HG02840 (cell line): ENCODE data around the gene ANO6.

Experiments
- ATAC-seq: cut with Tn5 transposase; IDR thresholded peaks from one replicate; pipeline ENCODE4 v1.9.1; 2021; ENCODE audit warnings: mild to moderate bottlenecking, moderate library complexity, moderate number of reproducible peaks; ENCODE audit not compliant: unreplicated experiment, low FRiP score

The ANO6 gene

DNA sequence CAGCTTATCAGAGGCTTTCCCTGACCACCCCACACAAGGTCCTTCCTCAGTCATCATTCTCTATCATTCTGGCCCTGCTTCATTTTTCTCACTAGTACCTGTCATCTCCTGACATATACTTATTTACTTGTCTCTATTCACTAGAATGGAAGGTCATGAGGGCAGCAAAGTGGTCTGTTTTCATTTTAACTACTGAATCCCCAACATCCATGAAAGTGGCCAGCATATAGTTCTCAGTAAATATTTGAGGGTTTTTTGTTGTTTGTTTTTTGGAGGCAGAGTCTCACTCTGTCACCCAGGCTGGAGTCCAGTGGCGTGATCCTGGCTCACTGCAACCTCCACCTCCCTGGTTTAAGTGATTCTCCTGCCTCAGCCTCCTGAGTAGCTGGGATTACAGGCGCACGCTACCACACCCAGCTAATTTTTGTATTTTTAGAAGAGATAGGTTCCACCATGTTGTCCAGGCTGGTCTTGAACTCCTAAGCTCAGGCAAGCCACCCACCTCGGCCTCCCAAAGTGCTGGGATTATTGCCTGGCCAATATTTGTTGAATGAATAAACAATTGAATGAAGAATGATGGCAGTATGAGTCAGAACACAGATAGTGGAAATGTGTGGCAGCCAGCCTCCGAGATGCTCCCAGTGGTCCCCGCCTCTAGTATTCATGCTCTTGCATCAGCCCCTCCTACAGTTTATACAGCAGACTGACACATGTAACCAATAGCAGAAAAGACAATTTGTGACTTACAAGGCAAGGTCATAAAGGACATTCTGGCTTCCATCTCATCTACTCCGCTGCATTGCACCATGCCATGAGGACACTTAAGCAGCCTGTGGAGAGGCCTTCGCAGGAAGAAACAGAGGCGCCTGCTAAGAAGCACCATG, 7.0 kb upstream of the ANO6 start:
- ATAC-seq, result no peak

DNA sequence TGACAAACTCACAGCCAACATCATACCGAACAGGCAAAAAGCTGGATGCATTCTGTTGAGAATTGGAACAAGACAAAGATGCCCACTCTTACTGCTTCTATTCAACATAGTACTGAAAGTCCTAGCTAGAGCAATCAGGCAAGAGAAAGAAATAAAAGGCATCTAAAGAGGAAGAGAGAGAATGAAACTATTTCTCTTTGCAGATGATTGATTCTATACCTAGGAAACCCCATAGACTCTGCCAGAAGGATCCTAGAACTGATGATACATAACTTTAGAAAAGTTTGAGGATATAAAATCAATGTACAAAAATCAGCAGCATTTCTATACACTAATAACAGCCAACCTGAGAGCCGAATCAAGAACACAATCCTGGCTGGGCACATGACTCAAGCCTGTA, 6.1 kb upstream of the ANO6 start:
- ATAC-seq, result no peak

DNA sequence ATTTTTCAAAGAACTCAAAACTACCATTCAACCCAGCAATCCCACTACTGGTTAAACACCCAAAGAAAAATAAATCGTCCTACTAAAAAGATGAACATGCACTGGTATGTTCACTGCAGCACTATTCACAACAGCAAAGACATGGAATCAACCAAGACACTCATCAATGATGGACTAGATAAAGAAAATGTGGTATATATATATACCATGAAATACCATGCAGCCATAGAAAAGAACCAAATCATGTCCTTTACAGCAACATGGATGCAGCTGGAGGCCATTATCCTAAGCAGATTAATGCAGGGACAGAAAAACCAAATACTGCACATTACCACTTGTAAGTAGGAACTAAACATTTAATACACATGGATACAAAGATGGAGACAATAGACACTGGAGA, 3.8 kb upstream of the ANO6 start:
- no peak for ATAC-seq

DNA sequence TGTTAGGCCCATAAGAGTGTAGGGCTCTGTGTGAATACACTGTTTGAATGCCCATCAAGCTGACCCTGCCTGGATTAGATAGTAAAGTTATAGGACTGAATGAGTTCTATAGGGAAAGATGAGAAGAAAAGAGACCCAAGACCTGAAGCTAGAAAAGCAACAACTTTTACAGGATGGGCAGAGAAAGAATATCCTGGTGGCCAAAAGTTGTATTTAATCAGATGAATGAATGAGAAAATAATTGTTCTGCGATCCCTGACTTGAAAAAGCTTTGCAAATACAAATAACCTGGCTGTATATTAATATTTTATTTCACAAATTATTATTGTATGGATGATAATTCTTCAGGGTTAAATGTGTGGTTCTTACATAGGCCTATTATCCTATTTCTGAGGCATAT, 2.8 kb upstream of the ANO6 start:
- ATAC-seq, result no peak

DNA sequence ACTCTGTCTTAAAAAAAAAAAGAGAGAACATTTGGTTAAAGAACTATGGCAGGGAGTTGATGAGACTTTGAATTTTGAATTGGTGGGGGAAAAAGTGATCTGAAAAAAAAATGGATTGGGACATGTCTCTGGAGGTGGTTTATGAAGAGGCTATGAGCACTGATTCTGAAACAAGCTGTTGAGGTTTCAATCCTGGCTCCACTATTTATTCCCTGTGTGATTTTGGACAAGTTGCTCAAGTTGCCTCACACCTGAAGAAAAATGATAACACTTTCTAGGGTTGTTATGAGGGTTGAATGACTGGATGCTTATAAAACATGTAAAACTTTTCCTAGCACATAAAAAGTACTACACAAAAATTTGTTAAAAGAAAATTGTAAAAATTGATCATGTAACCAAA, 1.8 kb upstream of the ANO6 start:
- no peak for ATAC-seq

DNA sequence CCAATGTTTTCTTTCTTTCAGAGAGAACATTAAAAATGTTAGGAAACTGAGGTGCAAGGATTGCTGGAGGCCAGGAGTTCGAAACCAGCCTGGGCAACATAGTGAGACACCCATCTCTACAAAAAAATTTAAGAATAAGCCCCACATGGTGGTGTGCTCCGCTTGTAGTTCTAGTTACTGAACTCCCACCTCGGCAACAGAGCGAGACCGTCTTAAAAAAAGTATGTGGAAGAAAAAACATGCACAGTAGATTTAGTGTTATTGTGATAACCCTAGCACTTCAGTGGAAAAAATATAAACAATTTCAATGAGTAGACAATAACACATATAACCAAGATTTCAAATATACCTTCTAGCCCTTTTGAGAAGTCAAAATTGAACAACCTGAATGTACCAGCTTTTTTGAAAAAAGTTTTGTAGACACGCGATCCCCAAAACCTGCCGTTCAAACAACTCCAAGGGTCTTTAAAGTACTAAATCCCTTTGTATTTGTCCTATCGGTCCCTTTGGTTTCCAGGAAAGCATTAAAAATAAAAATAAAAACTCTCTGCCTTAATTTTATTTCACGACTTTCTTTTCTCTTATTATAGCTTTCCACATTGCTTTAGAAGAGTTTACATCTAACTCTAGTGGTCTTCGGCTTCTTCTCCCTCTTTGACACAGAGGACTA, 1.0 kb upstream of the ANO6 start:
- ATAC-seq, result no peak

DNA sequence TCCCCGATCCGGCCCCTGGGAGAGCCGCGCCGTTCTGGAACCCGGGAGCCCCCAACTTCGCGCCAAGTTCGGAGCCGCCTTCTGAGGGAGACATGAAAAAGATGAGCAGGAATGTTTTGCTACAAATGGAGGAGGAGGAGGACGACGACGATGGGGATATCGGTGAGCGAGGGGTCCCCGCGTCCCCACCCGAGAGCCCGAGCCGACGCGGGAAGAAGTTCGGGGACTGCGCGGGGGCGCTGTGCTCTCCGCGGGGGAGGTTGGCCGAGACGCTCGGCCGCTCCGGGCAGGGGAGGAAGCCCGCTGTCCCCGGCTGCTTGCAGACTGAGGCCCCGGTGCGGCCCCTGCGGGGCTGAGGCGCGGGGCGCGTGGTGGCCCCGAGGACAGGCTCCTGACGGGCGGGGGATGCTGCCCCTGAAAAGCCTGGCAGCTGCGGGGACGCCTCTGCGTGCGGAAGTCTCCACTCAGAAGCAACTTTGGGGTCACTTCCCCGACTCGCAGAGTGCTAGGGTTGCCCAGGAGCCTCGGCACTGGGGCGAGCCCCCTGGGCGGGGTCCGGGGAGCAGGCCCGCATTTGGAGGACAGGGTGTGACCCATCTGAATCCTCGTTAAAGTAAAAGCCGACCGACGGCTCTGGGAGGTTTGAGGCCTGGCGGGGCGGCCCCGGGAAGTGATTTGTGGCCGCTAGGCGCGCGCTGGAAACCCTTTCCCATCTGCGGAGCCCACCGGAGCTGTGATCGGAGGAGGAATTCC, 511 bp downstream of the ANO6 start:
- ATAC-seq, result peak; percentile 44

DNA sequence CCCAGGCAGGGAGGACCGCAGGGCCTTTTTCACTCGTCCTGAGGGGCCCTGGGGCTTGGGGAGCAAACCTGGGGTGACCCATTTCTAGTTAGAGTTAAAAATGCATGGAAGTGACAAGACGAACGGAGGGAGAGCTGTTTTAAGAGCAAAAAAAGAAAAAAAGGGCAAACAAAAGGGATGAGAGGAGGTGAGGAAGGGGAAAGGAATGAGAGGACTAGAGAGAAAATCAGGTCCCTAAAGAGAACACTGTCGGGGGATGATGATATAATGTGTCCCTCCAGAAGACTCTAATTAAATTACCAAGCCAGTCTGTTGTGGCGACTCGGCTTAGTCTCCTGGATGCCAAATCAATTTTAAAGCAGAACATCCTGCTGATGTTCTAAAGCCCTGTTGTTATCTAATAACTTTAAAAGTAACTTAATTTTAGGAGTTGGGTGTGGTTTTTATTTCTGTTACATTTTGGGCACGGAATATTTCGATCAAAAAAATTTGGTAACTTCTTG, 1.1 kb downstream of the ANO6 start:
- no peak for ATAC-seq

DNA sequence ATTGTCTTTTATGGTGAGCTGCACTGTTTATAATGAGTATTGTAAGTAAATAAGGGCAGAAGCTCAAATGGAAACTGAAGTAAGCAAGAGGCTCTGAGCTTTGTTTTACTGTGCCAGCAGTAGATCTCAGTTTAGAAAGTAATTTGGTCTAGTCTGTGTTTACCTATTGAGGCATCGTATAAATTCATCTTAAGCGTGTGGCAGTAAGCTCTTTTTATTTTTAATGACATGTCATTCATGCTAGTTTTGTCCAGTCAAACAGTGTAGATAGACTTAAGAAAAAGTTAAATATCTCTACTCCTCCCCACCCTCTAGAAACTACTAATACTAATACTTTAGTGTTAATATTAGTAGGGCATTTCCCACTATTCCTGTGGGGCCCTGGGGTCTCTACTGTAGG, 2.0 kb downstream of the ANO6 start:
- ATAC-seq, result no peak

DNA sequence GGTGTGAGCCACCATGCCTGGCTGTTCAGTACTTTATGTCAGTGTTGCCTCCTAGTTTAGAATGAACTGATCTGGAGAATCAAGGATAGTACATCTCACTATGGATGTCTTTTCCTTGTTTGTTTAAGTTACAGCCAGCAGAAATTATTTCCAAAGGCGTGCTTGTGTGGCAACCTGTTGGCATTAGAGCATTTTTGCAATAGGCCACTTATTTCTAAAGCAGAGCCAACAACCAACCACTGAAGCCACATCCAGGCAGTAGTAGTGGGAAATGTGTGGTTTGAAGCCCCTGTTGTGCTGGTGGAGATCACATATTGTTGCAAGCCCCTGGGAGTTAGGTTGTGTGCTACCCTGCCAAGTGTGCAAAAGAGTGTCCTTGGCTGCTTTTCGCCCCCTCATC, 3.7 kb downstream of the ANO6 start:
- no peak for ATAC-seq

DNA sequence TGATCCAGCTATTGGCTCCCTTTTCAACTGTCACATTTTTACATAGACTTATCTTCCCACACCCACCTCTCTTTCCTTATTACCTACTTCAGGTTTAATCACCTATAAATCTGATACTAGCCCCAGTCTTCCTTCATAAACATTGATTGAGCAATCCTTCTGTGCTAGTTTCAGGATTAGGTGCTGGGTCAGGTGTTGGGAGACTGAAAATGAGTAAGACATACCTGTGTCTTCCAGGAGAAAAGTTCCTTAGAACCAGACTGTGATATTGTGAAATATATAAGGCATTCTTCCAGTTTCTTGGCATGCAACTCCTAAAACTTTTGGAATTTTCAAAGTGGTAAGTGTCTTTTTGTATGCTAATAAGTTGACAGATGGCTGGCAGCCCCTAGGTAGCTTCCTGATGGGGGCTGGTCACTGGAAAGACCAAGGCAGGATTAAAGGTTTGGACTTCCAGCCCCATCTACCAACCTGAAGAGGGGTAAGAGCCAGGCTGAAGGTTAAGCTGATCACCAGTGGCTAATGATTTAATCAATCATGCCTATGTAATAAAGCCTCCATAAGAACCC, 4.6 kb downstream of the ANO6 start:
- no peak for ATAC-seq

DNA sequence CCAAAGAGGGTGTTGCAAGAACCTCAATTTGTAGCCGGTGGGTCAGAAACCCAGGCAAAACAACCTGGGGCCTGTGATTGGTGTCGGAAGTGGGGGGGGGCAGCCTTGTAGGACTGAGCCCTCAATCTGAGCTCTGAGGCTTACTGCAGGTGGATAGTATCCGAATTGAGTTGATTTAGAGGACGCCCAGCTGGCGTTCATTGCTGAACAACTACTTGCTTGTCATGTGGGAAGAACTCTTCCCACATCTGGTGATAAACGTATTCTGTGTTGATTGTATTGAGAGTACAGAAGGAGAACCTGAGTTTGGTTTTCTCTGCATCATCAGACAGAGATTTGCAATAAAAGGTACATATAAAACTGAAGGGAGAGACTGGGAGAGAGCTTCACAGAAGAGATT, 5.1 kb downstream of the ANO6 start:
- no peak for ATAC-seq

DNA sequence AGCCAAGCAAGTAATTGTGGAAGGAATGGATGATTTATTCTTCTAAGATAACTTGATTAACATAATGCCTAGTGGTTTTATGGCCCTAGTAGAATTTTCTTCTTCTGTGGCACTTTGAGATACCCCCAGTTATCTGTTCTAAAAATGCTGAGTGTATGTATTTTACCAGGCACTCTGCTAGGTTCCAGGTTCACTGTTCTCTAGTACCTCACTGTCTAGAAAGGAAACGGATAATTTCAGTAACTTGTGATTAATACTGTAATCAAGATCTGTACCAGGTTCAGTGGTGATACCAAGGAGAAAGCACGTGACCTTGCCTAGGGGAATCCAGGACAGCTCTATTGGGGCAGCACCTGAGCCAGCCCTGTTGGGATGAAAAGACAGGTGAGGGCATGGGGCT, 8.0 kb downstream of the ANO6 start:
- no peak for ATAC-seq

DNA sequence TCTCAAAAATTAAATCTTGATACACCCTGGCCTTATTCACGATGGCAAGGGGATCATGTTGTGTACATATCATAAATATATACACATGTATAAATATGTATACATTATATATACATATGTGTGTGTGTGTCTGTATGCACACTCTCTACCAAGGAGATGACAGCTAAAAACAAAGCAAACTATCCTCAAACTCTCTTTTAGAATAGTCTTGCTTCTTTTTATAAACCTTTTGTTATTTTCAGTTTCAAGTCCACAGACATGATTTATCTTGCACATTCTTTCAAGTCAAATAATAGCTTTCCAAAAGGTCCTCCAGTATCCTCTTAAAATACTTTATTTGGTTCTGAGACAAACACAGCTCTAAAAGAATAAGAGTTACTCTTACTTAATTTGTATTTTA, 8.4 kb downstream of the ANO6 start:
- ATAC-seq, result no peak

DNA sequence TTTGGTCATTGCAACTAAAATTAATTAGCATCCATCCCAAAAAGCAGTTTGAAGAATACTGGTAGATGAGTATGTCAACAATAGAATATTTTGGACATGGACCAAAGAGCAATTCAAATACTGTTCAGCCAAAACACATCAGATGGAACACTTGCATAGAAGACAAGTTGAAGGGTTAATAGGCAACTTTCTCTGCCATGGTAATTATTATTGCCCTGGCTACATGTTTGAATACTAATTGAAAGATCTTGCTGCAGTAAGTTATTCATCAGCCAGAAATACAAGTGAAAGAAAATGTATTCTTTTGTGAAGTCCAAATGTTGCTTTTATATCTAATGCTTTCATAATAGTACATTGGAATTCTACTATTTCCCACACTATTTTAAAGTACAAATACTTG, 10.1 kb downstream of the ANO6 start:
- no peak for ATAC-seq

DNA sequence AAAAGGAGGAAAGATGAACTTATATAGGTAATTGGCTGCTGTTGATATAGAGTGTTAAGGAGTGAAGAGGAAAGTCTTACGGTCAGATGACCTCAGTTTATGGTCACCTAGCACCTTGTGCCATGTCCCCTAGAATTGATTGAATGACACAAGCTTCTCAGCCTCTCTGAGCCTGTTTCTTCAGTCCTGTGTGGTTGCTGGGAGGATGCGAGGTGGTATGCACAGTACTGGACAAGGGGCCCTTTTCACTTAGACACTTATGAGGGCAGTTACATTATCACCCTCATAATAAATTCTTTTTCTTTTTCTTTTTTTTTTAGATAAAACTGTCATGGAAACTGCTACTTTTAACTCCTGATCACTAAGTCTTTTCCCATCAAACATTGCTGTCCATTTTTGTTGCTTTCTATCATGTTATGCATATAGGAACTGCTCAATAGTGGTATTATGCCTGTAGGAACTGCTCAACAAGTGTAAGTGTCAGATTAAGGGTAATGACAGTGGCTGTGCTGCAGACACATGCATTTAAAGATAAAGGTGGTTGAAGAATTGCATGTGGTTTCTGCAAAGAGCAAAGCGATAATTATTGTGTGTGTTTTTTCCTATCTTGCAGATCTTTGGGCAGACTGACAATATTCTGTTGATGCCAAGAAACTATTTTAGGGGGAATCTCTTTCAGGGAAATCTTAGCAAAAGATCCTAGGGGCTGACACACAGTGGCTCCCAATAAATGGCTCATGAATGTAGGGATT, 11.6 kb downstream of the ANO6 start:
- no peak for ATAC-seq

DNA sequence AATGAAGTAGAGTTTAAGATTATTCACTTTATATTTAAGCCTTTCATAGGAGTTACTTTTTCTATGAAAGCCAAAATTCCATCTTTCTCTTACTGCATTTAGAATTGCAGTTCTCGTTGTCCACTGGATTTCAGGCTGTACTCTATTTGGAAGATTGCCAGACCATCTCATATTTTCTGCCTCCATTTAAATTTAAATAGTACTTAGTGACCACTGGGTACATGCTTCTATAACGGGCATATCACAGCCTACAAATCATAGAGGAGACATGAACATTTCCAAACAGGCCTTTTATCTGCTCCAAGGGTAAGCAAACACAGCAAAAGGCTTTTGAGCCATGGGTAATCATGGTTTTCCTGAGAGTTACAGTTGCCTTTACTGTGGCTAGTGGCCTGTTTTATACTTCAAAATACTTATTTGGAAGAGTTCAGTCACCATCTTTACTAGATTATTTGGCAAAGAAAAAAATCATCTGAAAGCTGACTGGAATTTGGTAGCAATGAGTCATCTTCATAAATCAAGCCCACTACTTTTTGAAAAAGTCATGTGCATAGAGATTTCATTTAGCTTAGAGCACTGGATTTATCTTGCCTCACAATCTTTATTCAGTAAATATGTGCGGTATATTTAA, 15.7 kb downstream of the ANO6 start:
- ATAC-seq, result no peak

DNA sequence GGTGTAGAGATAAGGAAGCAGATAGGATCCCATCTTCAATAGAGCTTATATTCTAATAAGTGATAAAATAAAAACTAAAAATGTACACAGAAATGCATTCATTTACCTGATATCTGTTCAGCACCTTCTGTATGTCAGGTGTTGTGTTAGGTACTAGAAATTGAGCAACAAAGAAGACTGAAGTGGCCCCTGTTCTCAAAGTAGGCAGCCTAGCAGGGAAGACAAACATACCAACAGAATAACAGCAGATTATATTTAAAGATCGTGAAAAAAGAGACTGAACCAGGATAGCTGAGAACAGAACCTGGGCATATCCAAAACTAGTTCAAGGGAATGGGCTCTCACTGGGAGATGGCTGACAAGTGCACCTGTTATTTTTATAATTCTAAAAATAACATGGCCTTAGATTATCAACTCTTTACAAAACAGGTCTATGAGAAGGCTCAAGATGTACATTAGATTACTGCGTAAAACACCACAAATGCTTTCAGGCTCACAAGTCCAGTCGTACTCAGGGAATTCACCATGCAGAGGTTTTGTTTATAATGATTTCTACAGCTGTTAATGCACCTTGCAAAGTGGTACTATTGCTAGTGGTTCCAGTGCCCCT, 16.4 kb downstream of the ANO6 start:
- no peak for ATAC-seq

DNA sequence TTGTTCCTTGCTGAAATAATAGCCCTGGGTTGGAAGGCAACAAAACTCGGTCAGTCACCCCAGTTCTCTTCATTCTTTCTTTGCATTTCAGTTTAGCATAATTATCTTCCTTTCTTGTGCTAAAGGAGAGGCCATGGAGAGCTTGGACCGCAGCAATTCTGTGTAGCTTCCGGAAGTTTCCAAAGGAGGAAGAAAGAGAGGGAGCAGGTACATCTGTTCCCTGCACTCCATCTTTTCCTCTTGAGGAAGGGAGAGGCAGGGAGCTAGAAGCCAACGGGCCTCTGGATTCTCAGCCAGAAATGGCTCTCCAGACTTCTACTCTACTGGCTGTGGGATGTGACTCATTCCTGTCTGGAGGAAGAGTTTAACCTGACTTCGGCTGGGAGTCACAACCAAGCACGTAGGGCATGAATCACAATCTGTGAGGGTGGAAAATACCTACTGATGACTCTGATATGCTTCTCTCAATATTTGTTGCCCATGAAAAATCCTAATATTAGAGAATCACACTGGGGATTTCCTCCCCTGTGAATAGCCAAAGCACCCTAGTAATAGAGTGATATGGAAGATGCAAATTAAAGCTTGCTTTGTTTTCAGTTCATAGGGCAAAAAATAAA, 17.0 kb downstream of the ANO6 start:
- ATAC-seq, result no peak
